WI38 (cell line): ENCODE results near the gene PDSS2.

Experiments
- H3K4me3 ChIP-seq: 2 replicates; pipeline ENCODE4 v1.5.1; 2011; ENCODE audit warnings: low read depth, mild to moderate bottlenecking, control low read depth, low read length
- CTCF ChIP-seq: IDR thresholded peaks from 2 replicates; pipeline ENCODE4 v1.5.1; 2012; ENCODE audit warnings: low read depth, mild to moderate bottlenecking, control low read depth, low read length

The PDSS2 gene

GRCh38 chr6:107493158-107494057 is 34.0 kb upstream of the PDSS2 start:
- no peak for TF ChIP-seq CTCF
- peak overlapping the region; percentile 70 for H3K4me3 ChIP-seq

GRCh38 chr6:107491760-107492660 is 32.6 kb upstream of the PDSS2 start:
- peak overlapping the region; percentile 70 for H3K4me3 ChIP-seq
- no peak for TF ChIP-seq CTCF

GRCh38 chr6:107491138-107491609 is 31.8 kb upstream of the PDSS2 start:
- H3K4me3 ChIP-seq: peak overlapping the region; percentile 70

GRCh38 chr6:107490566-107491137 is 31.3 kb upstream of the PDSS2 start:
- TF ChIP-seq CTCF: no peak
- peak overlapping the region; percentile 70 for H3K4me3 ChIP-seq

More at GRCh38 chr6:107491138-107491609, 31.8 kb upstream of the PDSS2 start:
- TF ChIP-seq CTCF: no peak

GRCh38 chr6:107489636-107490565 is 30.5 kb upstream of the PDSS2 start, which contains the start of gene SOBP:
Gene SOBP (plus strand): TSS chr6:107490117. CDS start chr6:107490617, 500 bp downstream.
- H3K4me3 ChIP-seq: peak within 1 kb of the TSS; percentile 73
- TF ChIP-seq CTCF: no peak

GRCh38 chr6:107488875-107489635 is 29.7 kb upstream of the PDSS2 start:
- peak overlapping the region; percentile 73 for H3K4me3 ChIP-seq
- no peak for TF ChIP-seq CTCF
